ENCODE results near the gene ZMAT5. TPM values are rescaled to one million over a fixed set of nuclear protein-coding genes. Genes with fewer than 3 reads are reported as not detected.

The ZMAT5 gene
- total and polyA plus RNA-seq, 10 of the 15 experiments (the other 5 are each of a cell fraction or from before 2014, with no cell fraction given): 2.3 to 43.0 (median 21.9) TPM

GRCh38 chr22:29692327-29692640 is 74.5 kb downstream of the ZMAT5 start (continued):
- no peak for TF ChIP-seq ZBTB11 (CRISPR knock-in tag; IDR thresholded peaks at IDR 0.05)
- TF ChIP-seq MLLT1 (IDR thresholded peaks at IDR 0.05): no peak
- no peak for TF ChIP-seq KDM1A (IDR thresholded peaks at IDR 0.05; ENCODE audit: borderline replicate concordance)
- TF ChIP-seq KLF5 (IDR thresholded peaks at IDR 0.05; ENCODE audit: partially characterized antibody): no peak
- TF ChIP-seq CBX5 (IDR thresholded peaks at IDR 0.05; ENCODE audit: low read depth): no peak
- TF ChIP-seq CEBPB (IDR thresholded peaks at IDR 0.05; ENCODE audit: borderline replicate concordance in 1 of 2, low read depth in 2 of 2, low read length in 2 of 2): no peak
- no peak for TF ChIP-seq FOXM1 (IDR thresholded peaks at IDR 0.05; ENCODE audit: low read depth, low read length)

Measured in GM12878 (cell line).